Activated naive CD8-positive, alpha-beta T cell treated with anti-CD3 and anti-CD28 coated beads, Interleukin-2, amount 10 ng/mL, durations not matched to agents 7 days and 5 days (primary cell): ENCODE measurements around the gene KIAA0513. TPM values are rescaled to one million over a fixed set of nuclear protein-coding genes. Genes with fewer than 3 reads are reported as not detected.

ENCODE experiments used
- ATAC-seq: fragments of 150-1000 bp; cut with Tn5 transposase; one replicate; pipeline ENCODE4 v1.10.0; 2021; ENCODE audit warnings: low read depth, moderate library complexity
- POLR2A ChIA-PET: fragments of 350-600 bp; sonication (Branson Sonifier 250); formaldehyde crosslinking; loops from one replicate; lab custom pipeline; 2021; ENCODE audit warnings: antibody characterized with exemption; lab: Charles Lee
- DNase-seq: peaks from one replicate; pipeline ENCODE4 v3.0.0; 2021
- H3K27ac Mint-ChIP-seq: one replicate; pipeline ENCODE4 v1.8.0; 2022; ENCODE audit warnings: mild to moderate bottlenecking, mixed read lengths
- H3K27me3 Mint-ChIP-seq: one replicate; pipeline ENCODE4 v1.8.0; 2022; ENCODE audit warnings: mild to moderate bottlenecking, moderate library complexity, mixed read lengths
- H3K36me3 Mint-ChIP-seq: one replicate; pipeline ENCODE4 v1.8.0; 2021; ENCODE audit warnings: mild to moderate bottlenecking, mixed read lengths
- H3K4me1 Mint-ChIP-seq: one replicate; pipeline ENCODE4 v1.8.0; 2021; ENCODE audit warnings: mixed read lengths
- H3K4me3 Mint-ChIP-seq: one replicate; pipeline ENCODE4 v1.8.0; 2022; ENCODE audit warnings: mild to moderate bottlenecking, moderate library complexity, mixed read lengths
- H3K9me3 Mint-ChIP-seq: one replicate; pipeline ENCODE4 v1.8.0; 2021; ENCODE audit warnings: mixed read lengths
- total RNA-seq, 2 experiments: library from RNA; stranded (reverse); gene quantifications; one replicate each; pipeline ENCODE4 v1.2.3, GENCODE V29; 2021

Gene KIAA0513
- total RNA-seq, 2 experiments from 2014 or later = 11.6 to 13.9 TPM

- no peak overlapping the region for H3K27ac Mint-ChIP-seq
- peaks cover 8% of the 10 kb centered on the region for H3K4me1 Mint-ChIP-seq
- no peak for DNase-seq
- ATAC-seq = no peak
- POLR2A ChIA-PET = no interaction called here
- no peak overlapping the region for H3K4me3 Mint-ChIP-seq
- H3K27me3 Mint-ChIP-seq = peaks cover 1% of the 10 kb centered on the region
- H3K36me3 Mint-ChIP-seq = no peaks in the 10 kb centered on the region
- H3K9me3 Mint-ChIP-seq = no peaks in the 10 kb centered on the region
Observed at GRCh38 chr16:85088570-85089199, 61.1 kb downstream of the KIAA0513 start.

- Mint-ChIP-seq H3K36me3 (no peaks in the 10 kb centered on the region), H3K27me3 (peaks cover 1% of the 10 kb centered on the region), H3K4me3 (no peak overlapping the region), H3K9me3 (no peaks in the 10 kb centered on the region), H3K4me1 (peaks cover 8% of the 10 kb centered on the region), H3K27ac (no peak overlapping the region)
- POLR2A ChIA-PET = no interaction called here
- DNase-seq (no peak), ATAC-seq (no peak)
Observed at GRCh38 chr16:85089525-85089924, 61.9 kb downstream of the KIAA0513 start.

GRCh38 chr16:85090181-85090580 lies 62.6 kb downstream of the KIAA0513 start:
- H3K27ac Mint-ChIP-seq = no peak overlapping the region
- POLR2A ChIA-PET = no interaction called here
- H3K36me3 Mint-ChIP-seq = no peaks in the 10 kb centered on the region

GRCh38 chr16:85090873-85091521 lies 63.4 kb downstream of the KIAA0513 start:
- no peak for ATAC-seq

More at GRCh38 chr16:85090181-85090580, 62.6 kb downstream of the KIAA0513 start:
- peaks cover 1% of the 10 kb centered on the region for H3K27me3 Mint-ChIP-seq
- DNase-seq (no peak), ATAC-seq (no peak)
- H3K4me1 Mint-ChIP-seq = peaks cover 8% of the 10 kb centered on the region
- no peaks in the 10 kb centered on the region for H3K9me3 Mint-ChIP-seq
- no peak overlapping the region for H3K4me3 Mint-ChIP-seq

GRCh38 chr16:85091522-85091910 lies 63.9 kb downstream of the KIAA0513 start:
- Mint-ChIP-seq H3K4me3 (no peak overlapping the region), H3K4me1 (peaks cover 7% of the 10 kb centered on the region), H3K27ac (no peak overlapping the region), H3K9me3 (no peaks in the 10 kb centered on the region), H3K27me3 (no peaks in the 10 kb centered on the region), H3K36me3 (no peaks in the 10 kb centered on the region)
- no peak for DNase-seq
- POLR2A ChIA-PET = interaction anchor here (0.7 to 0.8 kb wide), 2 partner anchors 35 to 81 kb away, joined by 3 to 7 read pairs; no protein-coding TSS in a partner anchor
- no peak for ATAC-seq

More at GRCh38 chr16:85090873-85091521, 63.4 kb downstream of the KIAA0513 start:
- Mint-ChIP-seq H3K9me3 (no peaks in the 10 kb centered on the region), H3K36me3 (no peaks in the 10 kb centered on the region), H3K4me3 (no peak overlapping the region), H3K27me3 (no peaks in the 10 kb centered on the region), H3K27ac (no peak overlapping the region), H3K4me1 (peaks cover 8% of the 10 kb centered on the region)
- POLR2A ChIA-PET = interaction anchor here (0.8 kb wide), 1 partner anchor 35 kb away, joined by 3 read pairs; no protein-coding TSS in a partner anchor
- DNase-seq = no peak

GRCh38 chr16:85092309-85092708 lies 64.7 kb downstream of the KIAA0513 start:
- H3K27ac Mint-ChIP-seq = no peak overlapping the region

GRCh38 chr16:85092851-85093250 lies 65.3 kb downstream of the KIAA0513 start:
- Mint-ChIP-seq H3K27me3 (no peaks in the 10 kb centered on the region), H3K9me3 (no peaks in the 10 kb centered on the region), H3K36me3 (no peaks in the 10 kb centered on the region), H3K4me3 (no peak overlapping the region), H3K27ac (no peak overlapping the region), H3K4me1 (peaks cover 3% of the 10 kb centered on the region)
- ATAC-seq (no peak), DNase-seq (no peak)
- POLR2A ChIA-PET = no interaction called here

More at GRCh38 chr16:85092309-85092708, 64.7 kb downstream of the KIAA0513 start:
- no peak overlapping the region for H3K4me3 Mint-ChIP-seq
- H3K9me3 Mint-ChIP-seq = no peaks in the 10 kb centered on the region
- ATAC-seq (no peak), DNase-seq (no peak)
- peaks cover 3% of the 10 kb centered on the region for H3K4me1 Mint-ChIP-seq
- no peaks in the 10 kb centered on the region for H3K27me3 Mint-ChIP-seq
- POLR2A ChIA-PET = interaction anchor here (0.7 kb wide), 1 partner anchor 82 kb away, joined by 7 read pairs; no protein-coding TSS in a partner anchor
- H3K36me3 Mint-ChIP-seq = no peaks in the 10 kb centered on the region

- no peaks in the 10 kb centered on the region for H3K9me3 Mint-ChIP-seq
- no peaks in the 10 kb centered on the region for H3K36me3 Mint-ChIP-seq
- H3K4me3 Mint-ChIP-seq = no peak overlapping the region
- peaks cover 3% of the 10 kb centered on the region for H3K4me1 Mint-ChIP-seq
- no peak overlapping the region for H3K27ac Mint-ChIP-seq
- POLR2A ChIA-PET = no interaction called here
- ATAC-seq = no peak
- DNase-seq = no peak
- H3K27me3 Mint-ChIP-seq = no peaks in the 10 kb centered on the region
Observed at GRCh38 chr16:85093705-85094104, 66.1 kb downstream of the KIAA0513 start.

- no peak for DNase-seq
- Mint-ChIP-seq H3K27me3 (no peaks in the 10 kb centered on the region), H3K36me3 (no peaks in the 10 kb centered on the region), H3K27ac (no peak overlapping the region), H3K9me3 (no peaks in the 10 kb centered on the region), H3K4me1 (peaks cover 3% of the 10 kb centered on the region), H3K4me3 (no peak overlapping the region)
- POLR2A ChIA-PET = no interaction called here
- no peak for ATAC-seq
Observed at GRCh38 chr16:85094176-85094805, 66.7 kb downstream of the KIAA0513 start.

GRCh38 chr16:85094812-85095211 lies 67.2 kb downstream of the KIAA0513 start:
- H3K4me1 Mint-ChIP-seq = peaks cover 3% of the 10 kb centered on the region
- H3K36me3 Mint-ChIP-seq = no peaks in the 10 kb centered on the region
- ATAC-seq (no peak), DNase-seq (no peak)
- POLR2A ChIA-PET = no interaction called here
- no peak overlapping the region for H3K27ac Mint-ChIP-seq
- H3K4me3 Mint-ChIP-seq = no peak overlapping the region
- H3K27me3 Mint-ChIP-seq = no peaks in the 10 kb centered on the region
- no peaks in the 10 kb centered on the region for H3K9me3 Mint-ChIP-seq

GRCh38 chr16:85096921-85097320 lies 69.3 kb downstream of the KIAA0513 start:
- H3K4me3 Mint-ChIP-seq = no peak overlapping the region
- no peaks in the 10 kb centered on the region for H3K9me3 Mint-ChIP-seq
- H3K36me3 Mint-ChIP-seq = no peaks in the 10 kb centered on the region
- H3K27ac Mint-ChIP-seq = no peak overlapping the region
- POLR2A ChIA-PET = interaction anchor here (1.0 kb wide), 1 partner anchor 70 kb away, joined by 3 read pairs; the partner anchor contains the start of gene KIAA0513
- DNase-seq (no peak), ATAC-seq (no peak)
- H3K4me1 Mint-ChIP-seq = peaks cover 3% of the 10 kb centered on the region
- H3K27me3 Mint-ChIP-seq = no peaks in the 10 kb centered on the region

- Mint-ChIP-seq H3K27me3 (no peaks in the 10 kb centered on the region), H3K4me1 (peaks cover 11% of the 10 kb centered on the region), H3K9me3 (no peaks in the 10 kb centered on the region), H3K36me3 (no peaks in the 10 kb centered on the region), H3K4me3 (no peak overlapping the region), H3K27ac (no peak overlapping the region)
- POLR2A ChIA-PET = no interaction called here
- ATAC-seq (no peak), DNase-seq (no peak)
Observed at GRCh38 chr16:85098565-85098964, 71.0 kb downstream of the KIAA0513 start.

GRCh38 chr16:85100265-85100664 lies 72.7 kb downstream of the KIAA0513 start:
- no peak overlapping the region for H3K27ac Mint-ChIP-seq
- no peaks in the 10 kb centered on the region for H3K27me3 Mint-ChIP-seq
- H3K4me1 Mint-ChIP-seq = peaks cover 24% of the 10 kb centered on the region
- POLR2A ChIA-PET = no interaction called here
- H3K4me3 Mint-ChIP-seq = no peak overlapping the region
- DNase-seq = no peak
- no peaks in the 10 kb centered on the region for H3K36me3 Mint-ChIP-seq
- no peaks in the 10 kb centered on the region for H3K9me3 Mint-ChIP-seq
- ATAC-seq = no peak
